ENCODE data around the gene OR6K6.
A peak's percentile ranks its signal among the peaks of the same experiment; 100 is the strongest.

DNA sequence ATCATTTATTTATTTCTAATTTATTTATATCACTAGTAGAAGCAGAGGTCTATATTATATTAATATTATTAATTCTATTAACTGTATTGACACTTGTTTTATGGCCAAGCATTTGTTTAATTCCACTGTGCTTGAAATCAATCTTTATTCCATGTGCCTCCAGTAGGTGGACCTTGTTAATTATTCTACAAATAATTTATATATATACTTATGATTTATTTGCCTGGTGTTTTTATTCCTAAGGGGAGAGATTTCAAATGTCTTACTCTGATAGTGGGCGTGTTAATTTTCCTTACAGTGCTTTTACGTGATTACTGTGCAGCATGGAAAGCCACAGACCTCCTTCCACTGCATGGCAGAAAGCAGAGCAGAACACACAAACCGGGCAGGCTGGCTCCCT lies 44.0 kb downstream of the OR6K6 start:
- TF ChIP-seq, protein P1, sequence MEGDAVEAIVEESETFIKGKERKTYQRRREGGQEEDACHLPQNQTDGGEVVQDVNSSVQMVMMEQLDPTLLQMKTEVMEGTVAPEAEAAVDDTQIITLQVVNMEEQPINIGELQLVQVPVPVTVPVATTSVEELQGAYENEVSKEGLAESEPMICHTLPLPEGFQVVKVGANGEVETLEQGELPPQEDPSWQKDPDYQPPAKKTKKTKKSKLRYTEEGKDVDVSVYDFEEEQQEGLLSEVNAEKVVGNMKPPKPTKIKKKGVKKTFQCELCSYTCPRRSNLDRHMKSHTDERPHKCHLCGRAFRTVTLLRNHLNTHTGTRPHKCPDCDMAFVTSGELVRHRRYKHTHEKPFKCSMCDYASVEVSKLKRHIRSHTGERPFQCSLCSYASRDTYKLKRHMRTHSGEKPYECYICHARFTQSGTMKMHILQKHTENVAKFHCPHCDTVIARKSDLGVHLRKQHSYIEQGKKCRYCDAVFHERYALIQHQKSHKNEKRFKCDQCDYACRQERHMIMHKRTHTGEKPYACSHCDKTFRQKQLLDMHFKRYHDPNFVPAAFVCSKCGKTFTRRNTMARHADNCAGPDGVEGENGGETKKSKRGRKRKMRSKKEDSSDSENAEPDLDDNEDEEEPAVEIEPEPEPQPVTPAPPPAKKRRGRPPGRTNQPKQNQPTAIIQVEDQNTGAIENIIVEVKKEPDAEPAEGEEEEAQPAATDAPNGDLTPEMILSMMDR (IDR thresholded peaks at IDR 0.05) = peak; percentile 20
- TF ChIP-seq EZH2phosphoT487 (IDR thresholded peaks at IDR 0.05) (no peak), EZH2 (IDR thresholded peaks at IDR 0.05) (no peak)

Data from neural progenitor cell (in vitro differentiated cells).